Right lobe of liver (tissue), 6 donors: ENCODE measurements around the gene CDK8. TPM values are rescaled to one million over a fixed set of nuclear protein-coding genes. Genes with fewer than 3 reads are reported as not detected.

Experiments used
- ATAC-seq, 4 donors: fragments of 200-7000 bp; cut with Tn5 transposase; one replicate each; pipeline ENCODE4 v1.9.1; 2020; ENCODE audit warnings: mild to moderate bottlenecking in 4 of 4, moderate library complexity in 4 of 4
- DNase-seq, 3 donors: peaks; one replicate each; pipeline ENCODE4 v3.0.0-alpha.2; 2020
- H3K27ac ChIP-seq, 3 donors: fragments of 200-600 bp; one replicate each; pipeline ENCODE4 v1.8.0; 2022
- H3K27me3 ChIP-seq, 2 donors: fragments of 200-600 bp; one replicate each; pipeline ENCODE4 v1.8.0; 2022
- H3K36me3 ChIP-seq, 4 donors: fragments of 200-600 bp; sonication (generic) in 1 of 4; one replicate each; pipeline versions ENCODE4 v1.5.1 to v1.8.0; 2017 to 2022; ENCODE audit warnings: control low read depth in 1 of 4
- H3K4me1 ChIP-seq, 4 donors: fragments of 200-600 bp; sonication (generic) in 1 of 4; one replicate each; pipeline versions ENCODE4 v1.5.1 to v1.8.0; 2017 to 2022; ENCODE audit warnings: control low read depth in 1 of 4
- H3K4me3 ChIP-seq, 3 donors: fragments of 200-600 bp; one replicate each; pipeline ENCODE4 v1.8.0; 2022
- H3K9me3 ChIP-seq, 4 donors: fragments of 200-600 bp; sonication (generic) in 1 of 4; one replicate each; pipeline versions ENCODE4 v1.5.1 to v1.8.0; 2017 to 2022; ENCODE audit warnings: control low read depth in 1 of 4
- POLR2A ChIP-seq: fragments of 450-650 bp; IDR thresholded peaks from one replicate; pipeline ENCODE4 v1.6.1; 2017; ENCODE audit warnings: antibody characterized with exemption, mild to moderate bottlenecking
- WGBS: methylation state at CpG from one replicate; pipeline ENCODE4 v1.1.6; 2018; ENCODE audit warnings: low coverage, low lambda C conversion rate; ENCODE audit not compliant: insufficient coverage; ENCODE audit errors: missing lambda C conversion rate; 5-methylcytosine and 5-hydroxymethylcytosine counted together
- intact Hi-C, 2 donors: fragments of 100-400 bp; cut with DNase I; formaldehyde crosslinking; loops; one replicate each; pipeline versions ENCODE4 v1.11.2 to v1.14.1; 2022
- total RNA-seq, 6 experiments: library from RNA; depleted of rRNA in 2 of 6; stranded (reverse); fragments of >200 nt in 2 of 6; fragmentation: NEBNext Ultra II Directional in 3 of 6; extraction: Animal tissue kit (Norgen Biotek cat#: 25700) in 3 of 6; gene quantifications; one replicate each; pipeline versions ENCODE4 v1.1.0 to v1.2.4, GENCODE V29; 2016 to 2023
- TF ChIP-seq, protein P1 (sequence below), 4 donors: fragments of 200-600 bp in 3 of 4; fragments of 450-650 bp in 1 of 4; IDR thresholded peaks; one replicate each; pipeline versions ENCODE4 v1.5.1 to v1.8.0; 2016 to 2022; ENCODE audit warnings: antibody characterized with exemption in 4 of 4, mild to moderate bottlenecking in 2 of 4
- donor health status: DM: no; HTN: yes; CAD: no.
- donor health status: DM: no; HTN: no; CAD: no.
- donor health status: DM: no; HTN: no; CAD: no.
- donor health status: DM: no; HTN: yes; CAD: no.
- donor health status: DM: no; HTN: yes; CAD: no.

The CDK8 gene
- total RNA-seq, 6 experiments from 2014 or later: 6.2 to 10.5 (median 7.7) TPM

DNA sequence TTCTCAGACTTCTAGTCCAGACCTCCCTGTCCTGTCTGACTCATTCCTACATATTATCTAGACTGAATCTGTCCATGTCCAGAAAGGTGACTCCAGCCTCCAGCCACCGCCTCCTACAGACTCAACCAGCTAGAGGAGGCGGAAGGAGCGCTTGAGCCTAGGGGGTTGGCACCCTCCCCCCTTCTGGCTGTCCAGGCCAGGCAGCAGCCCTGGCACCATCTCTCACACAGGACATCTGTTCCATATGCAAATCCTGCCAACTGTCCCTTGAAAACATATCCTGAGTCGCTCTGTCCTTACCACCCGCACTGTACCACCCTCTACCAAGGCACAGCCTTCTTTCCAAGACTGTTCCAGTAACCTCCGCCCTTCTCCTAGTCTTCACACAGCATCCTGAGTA lies 152.9 kb downstream of the CDK8 start:
- 75% methylated on average over 4 of the region's 6 CpGs for WGBS
- intact Hi-C loops: no loop called here
- ATAC-seq: no peak
- no peak for DNase-seq
- Histone ChIP-seq H3K36me3 (peaks cover 0 to 9% (median 4%) of the 10 kb centered on the region in 4 donors), H3K27ac (no peak overlapping the region), H3K4me3 (no peak overlapping the region), H3K9me3 (no peaks in the 10 kb centered on the region), H3K4me1 (no peaks in the 10 kb centered on the region), H3K27me3 (no peaks in the 10 kb centered on the region)
- TF ChIP-seq, protein P1, sequence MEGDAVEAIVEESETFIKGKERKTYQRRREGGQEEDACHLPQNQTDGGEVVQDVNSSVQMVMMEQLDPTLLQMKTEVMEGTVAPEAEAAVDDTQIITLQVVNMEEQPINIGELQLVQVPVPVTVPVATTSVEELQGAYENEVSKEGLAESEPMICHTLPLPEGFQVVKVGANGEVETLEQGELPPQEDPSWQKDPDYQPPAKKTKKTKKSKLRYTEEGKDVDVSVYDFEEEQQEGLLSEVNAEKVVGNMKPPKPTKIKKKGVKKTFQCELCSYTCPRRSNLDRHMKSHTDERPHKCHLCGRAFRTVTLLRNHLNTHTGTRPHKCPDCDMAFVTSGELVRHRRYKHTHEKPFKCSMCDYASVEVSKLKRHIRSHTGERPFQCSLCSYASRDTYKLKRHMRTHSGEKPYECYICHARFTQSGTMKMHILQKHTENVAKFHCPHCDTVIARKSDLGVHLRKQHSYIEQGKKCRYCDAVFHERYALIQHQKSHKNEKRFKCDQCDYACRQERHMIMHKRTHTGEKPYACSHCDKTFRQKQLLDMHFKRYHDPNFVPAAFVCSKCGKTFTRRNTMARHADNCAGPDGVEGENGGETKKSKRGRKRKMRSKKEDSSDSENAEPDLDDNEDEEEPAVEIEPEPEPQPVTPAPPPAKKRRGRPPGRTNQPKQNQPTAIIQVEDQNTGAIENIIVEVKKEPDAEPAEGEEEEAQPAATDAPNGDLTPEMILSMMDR (IDR thresholded peaks at IDR 0.05): no peak
- TF ChIP-seq POLR2A: no peak

DNA sequence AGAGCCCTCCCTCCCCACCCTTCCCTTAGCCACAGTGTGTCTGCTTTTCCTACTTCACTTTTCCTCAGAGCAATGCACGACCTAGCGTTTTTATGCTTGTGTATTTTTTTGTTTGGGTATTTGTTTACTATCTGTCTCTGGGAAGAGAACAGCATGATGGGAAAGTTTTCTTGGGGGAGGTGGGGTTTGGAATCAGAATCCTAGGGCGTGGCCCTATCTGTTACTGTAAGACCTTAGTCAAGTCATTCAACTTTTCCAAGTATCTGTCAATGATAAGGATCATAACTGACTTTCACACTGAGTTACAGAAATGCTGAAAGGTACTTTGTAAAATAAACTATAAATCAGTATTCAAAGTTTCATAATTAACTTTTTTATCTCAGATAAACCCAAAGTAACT lies 157.3 kb downstream of the CDK8 start:
- Histone ChIP-seq H3K27me3 (no peaks in the 10 kb centered on the region), H3K4me1 (no peaks in the 10 kb centered on the region), H3K27ac (no peak overlapping the region), H3K9me3 (no peaks in the 10 kb centered on the region), H3K36me3 (no peaks in the 10 kb centered on the region), H3K4me3 (no peak overlapping the region)
- ATAC-seq: no peak
- intact Hi-C loops: no loop called here
- 59% methylated on average over 3 of the region's 3 CpGs for WGBS
- no peak for DNase-seq
- TF ChIP-seq POLR2A: no peak
- TF ChIP-seq, protein P1 (IDR thresholded peaks at IDR 0.05): no peak

DNA sequence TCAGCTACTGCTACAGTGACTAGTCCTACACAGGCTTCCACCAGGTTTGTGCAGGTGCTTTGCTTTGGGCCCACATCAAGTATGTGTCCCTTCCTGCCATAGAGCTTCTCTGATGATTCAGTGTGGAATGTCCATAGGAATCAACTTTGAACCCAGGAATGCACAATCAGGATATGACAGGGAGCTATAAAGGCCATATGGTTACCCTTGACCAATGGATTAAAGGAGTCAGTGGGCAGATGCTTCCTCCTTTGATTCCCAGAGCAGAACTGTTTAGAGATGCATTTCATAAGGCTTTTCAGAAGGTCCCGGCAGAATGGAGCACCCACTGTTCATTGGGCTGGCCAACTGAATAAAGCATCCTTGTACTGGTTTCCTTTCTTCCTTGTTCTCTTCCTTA lies 158.3 kb downstream of the CDK8 start:
- 100% methylated on average over 1 of the region's 1 CpG for WGBS
- DNase-seq: no peak
- H3K27me3 ChIP-seq: no peaks in the 10 kb centered on the region
- H3K4me1 ChIP-seq: no peaks in the 10 kb centered on the region
- no peak overlapping the region for H3K27ac ChIP-seq
- no peaks in the 10 kb centered on the region for H3K9me3 ChIP-seq
- no peak overlapping the region for H3K4me3 ChIP-seq
- no peaks in the 10 kb centered on the region for H3K36me3 ChIP-seq
- intact Hi-C loops: no loop called here
- TF ChIP-seq POLR2A: no peak
- TF ChIP-seq, protein P1 (IDR thresholded peaks at IDR 0.05): no peak
- no peak for ATAC-seq

DNA sequence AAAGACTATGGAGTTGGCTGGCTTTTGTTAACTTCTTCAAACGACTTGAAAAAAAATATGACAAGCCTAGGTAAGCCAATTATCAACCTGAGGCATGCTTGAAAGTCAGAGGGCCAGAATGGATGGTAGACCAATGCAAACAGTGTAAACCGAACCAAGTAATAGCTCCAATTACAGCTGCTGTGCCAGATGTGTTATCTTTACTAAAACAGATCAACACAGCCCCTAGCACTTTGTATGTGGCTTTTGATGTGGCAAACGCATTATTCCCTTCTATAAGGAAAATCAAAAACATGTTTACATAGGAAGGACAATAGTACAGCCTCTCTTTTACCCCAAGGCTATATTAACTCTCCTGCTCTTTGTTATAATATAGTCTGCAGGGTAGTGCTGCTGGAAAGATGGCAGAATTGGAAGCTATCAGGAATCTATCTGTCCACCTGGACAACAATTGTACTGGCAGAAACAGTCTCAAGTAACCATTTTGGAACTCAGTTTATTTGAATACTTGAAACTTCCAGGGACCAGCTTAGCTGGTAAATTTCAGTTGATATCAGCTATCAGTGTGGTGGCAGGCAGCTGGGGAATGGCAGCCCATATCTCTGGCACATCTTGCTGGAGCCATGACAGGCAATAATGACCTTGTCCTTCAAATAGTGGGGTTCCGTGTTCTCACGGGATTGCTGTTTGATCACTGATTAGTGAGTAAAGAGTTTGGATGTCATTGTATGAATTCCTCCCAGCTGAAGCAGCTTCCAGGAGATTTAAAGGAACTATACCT lies 159.2 kb downstream of the CDK8 start:
- H3K27ac ChIP-seq: no peak overlapping the region
- 68% methylated on average over 5 of the region's 5 CpGs for WGBS
- ATAC-seq: no peak

More for the DNA sequence above, 159.2 kb downstream of the CDK8 start:
- Histone ChIP-seq H3K4me1 (no peaks in the 10 kb centered on the region), H3K9me3 (no peaks in the 10 kb centered on the region), H3K4me3 (no peak overlapping the region), H3K27me3 (no peaks in the 10 kb centered on the region), H3K36me3 (no peaks in the 10 kb centered on the region)
- no peak for DNase-seq
- TF ChIP-seq, protein P1 (IDR thresholded peaks at IDR 0.05): no peak
- TF ChIP-seq POLR2A: no peak
- intact Hi-C loops: no loop called here
